Endothelial cell of umbilical vein (primary cell): ENCODE results near the gene PILRA. TPM values are rescaled to one million over a fixed set of nuclear protein-coding genes. Genes with fewer than 3 reads are reported as not detected.
"Not testable (repeated sequence)": the region's sequence is repeated elsewhere in the genome, so short reads cannot be mapped to it uniquely, and the experiment has no call there.

Experiments used
- BruUV-seq: library from RNA; stranded (reverse); fragments of 400-500 nt; replicated peaks from 2 replicates; lab custom pipeline; 2021; lab: Mats Ljungman, UMichigan
- CTCF ChIA-PET: fragments of 300-600, 350-600 bp; sonication (Branson Sonifier 250); formaldehyde crosslinking; loops from one replicate; lab custom pipeline; 2021; ENCODE audit warnings: antibody characterized with exemption, inconsistent platforms; lab: Charles Lee
- POLR2A ChIA-PET: fragments of 300-600, 350-600 bp; sonication (Branson Sonifier 250); formaldehyde crosslinking; loops from one replicate; lab custom pipeline; 2021; ENCODE audit warnings: antibody characterized with exemption, inconsistent platforms; lab: Charles Lee
- DNase-seq: peaks from one replicate; pipeline ENCODE4 v3.0.0-alpha.2; 2011; ENCODE audit warnings: low read depth, low spot score
- FAIRE-seq: peaks from 2 replicates; lab custom pipeline; 2011; peaks lifted over from hg19 to GRCh38; lab: Jason Lieb, UNC
- H2AFZ ChIP-seq: 2 replicates; pipeline ENCODE4 v1.6.0; 2012; ENCODE audit warnings: low read depth, low read length, control low read depth, inconsistent platforms
- H3K27ac ChIP-seq: 2 replicates; pipeline ENCODE4 v1.5.1; 2011; ENCODE audit warnings: low read depth, mild to moderate bottlenecking, control low read depth, low read length, moderate library complexity; ENCODE audit not compliant: insufficient read depth
- H3K27me3 ChIP-seq, 2 experiments: 2 replicates each; pipeline versions ENCODE4 v1.6.0 to v1.6.1; 2011; ENCODE audit warnings: low read length in 2 of 2, mixed read lengths in 1 of 2; ENCODE audit not compliant: control insufficient read depth in 2 of 2, insufficient read depth in 2 of 2
- H3K36me3 ChIP-seq, 2 experiments: 2 replicates in 1 of 2; 3 replicates in 1 of 2; pipeline ENCODE4 v1.5.1; 2011; ENCODE audit warnings: low read length in 2 of 2, mild to moderate bottlenecking in 1 of 2, moderate library complexity in 1 of 2; ENCODE audit not compliant: control insufficient read depth in 2 of 2, insufficient read depth in 2 of 2; ENCODE audit errors: extremely low read depth in 1 of 2
- H3K4me1 ChIP-seq: 3 replicates; pipeline ENCODE4 v1.5.1; 2011; ENCODE audit warnings: mild to moderate bottlenecking, low read length; ENCODE audit not compliant: control insufficient read depth, insufficient read depth; ENCODE audit errors: extremely low read depth
- H3K4me2 ChIP-seq: 2 replicates; pipeline ENCODE4 v1.6.1; 2011; ENCODE audit warnings: low read length, control low read depth, mixed read lengths; ENCODE audit not compliant: insufficient read depth
- H3K4me3 ChIP-seq, 3 experiments: fragments of 200-600 bp in 1 of 3; sonication (generic), shearing (Covaris generic) in 1 of 3; replicated peaks in 1 of 3; 2 replicates each; pipeline ENCODE4 v1.5.1; 2011 to 2016; ENCODE audit warnings: control low read depth in 3 of 3, low read length in 3 of 3, mild to moderate bottlenecking in 2 of 3, inconsistent platforms in 1 of 3, low read depth in 1 of 3, moderate library complexity in 1 of 3; ENCODE audit not compliant: insufficient read depth in 1 of 3
- H3K79me2 ChIP-seq: 2 replicates; pipeline ENCODE4 v1.6.0; 2012; ENCODE audit warnings: low read length, inconsistent platforms; ENCODE audit not compliant: control insufficient read depth, insufficient read depth
- H3K9ac ChIP-seq: replicated peaks from 2 replicates; pipeline ENCODE3; 2011; ENCODE audit warnings: low read length, control low read depth; ENCODE audit not compliant: insufficient read depth; ENCODE audit errors: extremely low read depth
- H3K9me1 ChIP-seq: replicated peaks from 3 replicates; pipeline ENCODE4 v1.6.0; 2011; ENCODE audit warnings: mild to moderate bottlenecking, low read length; ENCODE audit not compliant: control insufficient read depth, insufficient read depth; ENCODE audit errors: extremely low read depth
- H3K9me3 ChIP-seq: replicated peaks from 2 replicates; pipeline ENCODE4 v1.5.1; 2012; ENCODE audit warnings: low read length, inconsistent platforms; ENCODE audit not compliant: control insufficient read depth, insufficient read depth
- H4K20me1 ChIP-seq: replicated peaks from 2 replicates; pipeline ENCODE3; 2011; ENCODE audit warnings: mild to moderate bottlenecking, low read length; ENCODE audit not compliant: control insufficient read depth, insufficient read depth; ENCODE audit errors: extremely low read depth
- CTCF ChIP-seq, 2 donors: IDR thresholded peaks; 1 replicate in 1 of 2; 2 replicates in 1 of 2; pipeline ENCODE4 v1.5.1; 2011; ENCODE audit warnings: low read length in 2 of 2, mild to moderate bottlenecking in 2 of 2, moderate library complexity in 2 of 2, control low read depth in 1 of 2, inconsistent platforms in 1 of 2, low read depth in 1 of 2; ENCODE audit not compliant: insufficient read depth in 1 of 2; ENCODE audit errors: extremely low read depth in 1 of 2
- EZH2 ChIP-seq: IDR thresholded peaks from 2 replicates; pipeline ENCODE4 v1.6.1; 2012; ENCODE audit warnings: borderline replicate concordance, low read depth, mild to moderate bottlenecking, moderate library complexity, low read length, inconsistent platforms; ENCODE audit not compliant: severe bottlenecking
- FOS ChIP-seq: IDR thresholded peaks from 2 replicates; pipeline ENCODE4 v1.6.1; 2011; ENCODE audit warnings: mild to moderate bottlenecking, low read length, moderate library complexity, borderline replicate concordance; ENCODE audit not compliant: insufficient read depth
- GATA2 ChIP-seq: IDR thresholded peaks from 2 replicates; pipeline ENCODE4 v1.7.0; 2011; ENCODE audit warnings: low read depth, mild to moderate bottlenecking, moderate library complexity, mixed read lengths, low read length; ENCODE audit not compliant: insufficient read length, insufficient read depth
- JUN ChIP-seq: IDR thresholded peaks from 2 replicates; pipeline ENCODE4 v1.6.1; 2011; ENCODE audit warnings: borderline replicate concordance, low read depth; ENCODE audit not compliant: insufficient read length, insufficient read depth
- MYC ChIP-seq: IDR thresholded peaks from one replicate; pipeline ENCODE4 v1.6.1; 2011; ENCODE audit warnings: mild to moderate bottlenecking, low read depth, low read length
- POLR2A ChIP-seq: IDR thresholded peaks from 2 replicates; pipeline ENCODE4 v1.6.1; 2012; ENCODE audit warnings: low read depth, mild to moderate bottlenecking, control low read depth, low read length
- POLR2AphosphoS5 ChIP-seq: IDR thresholded peaks from 2 replicates; pipeline ENCODE4 v1.6.1; 2012; ENCODE audit warnings: low read depth, mild to moderate bottlenecking, control low read depth, low read length, moderate library complexity; ENCODE audit not compliant: insufficient read depth
- dilution Hi-C: fragments of 300-500 bp; cut with MboI; formaldehyde crosslinking; loops from one replicate; pipeline ENCODE4 v1.15.0; 2019; ENCODE audit warnings: low sequenced_read_pairs; ENCODE audit not compliant: extremely low pct_ligation_motif_present
- intact Hi-C: fragments of 100-400 bp; cut with micrococcal nuclease; formaldehyde crosslinking; loops from one replicate; pipeline ENCODE4 v1.10.0; 2022
- polyA plus RNA-seq, 4 experiments: library from polyadenylated mRNA; depleted of rRNA in 3 of 4; stranded (reverse) in 3 of 4; unstranded in 1 of 4; fragments of >200 nt; gene quantifications; 2 replicates each; pipeline versions ENCODE4 v1.2.1 to v1.2.3, GENCODE V29; 2011 to 2012; ENCODE audit warnings: missing spikeins in 1 of 4
- total RNA-seq: library from RNA; stranded (reverse); gene quantifications from 2 replicates; pipeline ENCODE4 v1.2.3, GENCODE V29; 2021
- TF ChIP-seq, protein P1 (sequence below): IDR thresholded peaks from 2 replicates; pipeline ENCODE4 v1.6.1; 2011; ENCODE audit not compliant: insufficient read depth, insufficient read length

The PILRA gene
- total and polyA plus RNA-seq, 2 donors (not counting 3 experiments of a cell fraction or from before 2014, with no cell fraction given) = 0.61 to 1.3 TPM

GRCh38 chr7:100364480-100364879, 8.8 kb upstream of the PILRA start:
- intact Hi-C loops = no loop called here
- Histone ChIP-seq H3K9me3 (no peaks in the 10 kb centered on the region), H3K9me1 (no peaks in the 10 kb centered on the region), H3K9ac (no peak overlapping the region), H3K27me3 (no peaks in the 10 kb centered on the region), H3K36me3 (peaks cover 0 to 19% of the 10 kb centered on the region in 2 experiments), H3K4me1 (no peaks in the 10 kb centered on the region), H3K4me3 (no peak overlapping the region), H2AFZ (no peak overlapping the region), H3K79me2 (no peaks in the 10 kb centered on the region), H4K20me1 (no peaks in the 10 kb centered on the region), H3K4me2 (no peak overlapping the region), H3K27ac (no peak overlapping the region)
- FAIRE-seq (peak; percentile 4), DNase-seq (no peak)
- ChIA-PET CTCF (no interaction called here), POLR2A (no interaction called here)
- dilution Hi-C loops = no loop called here
- TF ChIP-seq GATA2 (no peak), POLR2A (no peak), EZH2 (no peak), JUN (no peak), FOS (no peak), MYC (no peak), POLR2AphosphoS5 (no peak), CTCF (IDR thresholded peaks at IDR 0.05; ENCODE audit: extremely low read depth in 1 of 2, insufficient read depth in 1 of 2, low read depth in 1 of 2, low read length in 2 of 2) (no peak)
- TF ChIP-seq, protein P1, sequence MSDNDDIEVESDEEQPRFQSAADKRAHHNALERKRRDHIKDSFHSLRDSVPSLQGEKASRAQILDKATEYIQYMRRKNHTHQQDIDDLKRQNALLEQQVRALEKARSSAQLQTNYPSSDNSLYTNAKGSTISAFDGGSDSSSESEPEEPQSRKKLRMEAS = no peak
- no TSS peak for BruUV-seq

DNA sequence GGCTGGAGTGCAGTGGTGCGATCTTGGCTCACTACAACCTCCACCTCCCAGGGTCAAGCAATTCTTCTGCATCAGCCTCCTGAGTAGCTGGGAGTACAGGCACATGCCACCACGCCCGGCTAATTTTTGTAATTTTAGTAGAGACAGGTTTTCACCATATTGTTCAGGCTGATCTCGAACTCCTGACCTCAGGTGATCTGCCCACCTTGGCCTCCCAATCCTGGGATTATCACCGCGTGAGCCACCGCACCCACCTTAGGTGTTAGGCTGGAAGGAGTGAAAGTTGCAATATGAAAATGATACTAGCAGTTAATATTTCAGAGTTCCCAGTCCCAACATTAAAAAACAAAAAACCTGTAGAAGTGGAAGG, 7.3 kb upstream of the PILRA start:
- BruUV-seq, CTCF ChIA-PET: not testable (repeated sequence)

More for the DNA sequence above, 7.3 kb upstream of the PILRA start:
- H3K79me2 ChIP-seq, FAIRE-seq, H3K27ac ChIP-seq, DNase-seq, H2AFZ ChIP-seq, intact Hi-C loops, dilution Hi-C loops, H3K9me1 ChIP-seq, H3K9ac ChIP-seq, H3K4me1 ChIP-seq, H3K27me3 ChIP-seq, H4K20me1 ChIP-seq, POLR2A ChIA-PET, H3K4me3 ChIP-seq, H3K9me3 ChIP-seq, H3K4me2 ChIP-seq: not testable (repeated sequence)
- H3K36me3 ChIP-seq = peaks cover 0 to 11% of the 10 kb centered on the region in 2 experiments
